ENCODE measurements around the gene EIF2AK2. TPM values are rescaled to one million over a fixed set of nuclear protein-coding genes. Genes with fewer than 3 reads are reported as not detected.

The EIF2AK2 gene
- total RNA-seq, 2 experiments from 2014 or later = 43.1 to 49.3 TPM

DNA sequence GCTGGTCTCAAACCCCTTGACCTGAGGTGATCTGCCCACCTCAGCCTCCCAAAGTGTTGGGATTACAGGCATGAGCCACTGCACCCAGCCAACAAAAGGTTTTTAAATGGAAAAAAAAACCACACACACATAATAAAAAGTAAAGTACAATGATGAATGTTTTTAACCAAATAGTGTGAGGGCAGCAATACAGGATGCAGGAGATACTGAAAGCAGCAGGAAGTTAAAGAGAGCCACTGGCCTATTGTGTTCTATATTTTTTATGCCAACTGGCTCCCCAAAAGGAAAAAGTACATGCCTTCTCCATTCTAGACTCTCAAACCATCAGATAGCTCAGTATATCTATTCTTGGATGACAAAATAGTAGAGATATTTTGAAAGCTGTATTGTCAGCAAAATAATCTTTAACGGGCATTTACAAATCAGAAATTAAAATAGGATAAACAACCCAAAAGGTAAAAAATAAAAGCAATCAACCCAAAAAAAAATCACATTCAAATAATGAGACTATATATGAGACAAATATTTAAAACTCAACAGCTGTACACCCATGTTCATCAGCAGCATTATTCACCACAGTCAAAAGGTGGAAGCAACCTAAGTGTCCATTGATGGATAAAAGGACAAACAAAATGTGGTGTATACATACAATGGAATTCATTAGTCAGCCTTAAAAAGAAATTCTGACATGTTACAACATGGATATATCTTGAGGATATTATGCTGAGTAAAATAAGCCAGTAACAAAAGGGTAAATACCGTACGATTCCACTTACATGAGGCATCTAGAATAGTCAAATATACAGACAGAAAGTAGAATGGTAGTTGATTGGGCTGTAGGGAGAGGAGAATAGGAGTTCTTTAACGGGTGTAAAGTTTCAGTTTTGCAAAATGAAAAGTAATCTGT lies 46.2 kb downstream of the EIF2AK2 start:
- intact Hi-C loops (cut with micrococcal nuclease) = no loop called here
- ChIA-PET CTCF (interaction anchor here (1.0 kb wide), 1 partner anchor 8 kb away, joined by 4 read pairs; no protein-coding TSS in a partner anchor), POLR2A (no interaction called here)
- DNase-seq (no peak), ATAC-seq (no peak)
- Mint-ChIP-seq H3K4me3 (no peak overlapping the region), H3K27ac (no peak overlapping the region), H3K27me3 (no peaks in the 10 kb centered on the region), H3K9me3 (no peaks in the 10 kb centered on the region), H3K4me1 (ENCODE audit: low read depth) (no peaks in the 10 kb centered on the region), H3K36me3 (ENCODE audit: low read depth) (peaks cover 27% of the 10 kb centered on the region)
- TF ChIP-seq, protein P1, sequence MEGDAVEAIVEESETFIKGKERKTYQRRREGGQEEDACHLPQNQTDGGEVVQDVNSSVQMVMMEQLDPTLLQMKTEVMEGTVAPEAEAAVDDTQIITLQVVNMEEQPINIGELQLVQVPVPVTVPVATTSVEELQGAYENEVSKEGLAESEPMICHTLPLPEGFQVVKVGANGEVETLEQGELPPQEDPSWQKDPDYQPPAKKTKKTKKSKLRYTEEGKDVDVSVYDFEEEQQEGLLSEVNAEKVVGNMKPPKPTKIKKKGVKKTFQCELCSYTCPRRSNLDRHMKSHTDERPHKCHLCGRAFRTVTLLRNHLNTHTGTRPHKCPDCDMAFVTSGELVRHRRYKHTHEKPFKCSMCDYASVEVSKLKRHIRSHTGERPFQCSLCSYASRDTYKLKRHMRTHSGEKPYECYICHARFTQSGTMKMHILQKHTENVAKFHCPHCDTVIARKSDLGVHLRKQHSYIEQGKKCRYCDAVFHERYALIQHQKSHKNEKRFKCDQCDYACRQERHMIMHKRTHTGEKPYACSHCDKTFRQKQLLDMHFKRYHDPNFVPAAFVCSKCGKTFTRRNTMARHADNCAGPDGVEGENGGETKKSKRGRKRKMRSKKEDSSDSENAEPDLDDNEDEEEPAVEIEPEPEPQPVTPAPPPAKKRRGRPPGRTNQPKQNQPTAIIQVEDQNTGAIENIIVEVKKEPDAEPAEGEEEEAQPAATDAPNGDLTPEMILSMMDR (IDR thresholded peaks at IDR 0.05) = no peak

DNA sequence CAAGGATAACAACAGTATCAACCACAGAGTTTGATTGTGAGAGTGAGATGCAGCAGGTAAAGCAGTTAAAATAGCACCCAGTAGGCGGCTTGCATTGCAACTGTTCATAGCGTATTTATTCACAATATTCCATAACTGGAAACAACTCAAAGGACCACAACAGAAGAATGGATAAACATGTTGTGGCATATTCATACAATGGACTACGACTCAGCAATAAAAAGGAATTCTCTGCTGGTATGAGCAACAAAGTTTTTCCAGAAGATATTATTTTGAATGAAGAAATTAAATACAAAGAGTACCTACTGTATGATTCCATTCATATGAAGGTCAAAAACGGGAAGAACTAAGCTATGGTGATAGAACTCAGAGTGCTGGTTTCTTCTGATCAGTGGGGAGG lies 47.3 kb downstream of the EIF2AK2 start:
- ChIA-PET CTCF (no interaction called here), POLR2A (no interaction called here)
- Mint-ChIP-seq H3K27me3 (no peaks in the 10 kb centered on the region), H3K4me3 (no peak overlapping the region), H3K4me1 (ENCODE audit: low read depth) (no peaks in the 10 kb centered on the region), H3K27ac (no peak overlapping the region), H3K36me3 (ENCODE audit: low read depth) (peaks cover 32% of the 10 kb centered on the region), H3K9me3 (no peaks in the 10 kb centered on the region)
- intact Hi-C loops (cut with micrococcal nuclease) = no loop called here
- ATAC-seq = no peak
- TF ChIP-seq, protein P1 (IDR thresholded peaks at IDR 0.05) = no peak
- DNase-seq = no peak

DNA sequence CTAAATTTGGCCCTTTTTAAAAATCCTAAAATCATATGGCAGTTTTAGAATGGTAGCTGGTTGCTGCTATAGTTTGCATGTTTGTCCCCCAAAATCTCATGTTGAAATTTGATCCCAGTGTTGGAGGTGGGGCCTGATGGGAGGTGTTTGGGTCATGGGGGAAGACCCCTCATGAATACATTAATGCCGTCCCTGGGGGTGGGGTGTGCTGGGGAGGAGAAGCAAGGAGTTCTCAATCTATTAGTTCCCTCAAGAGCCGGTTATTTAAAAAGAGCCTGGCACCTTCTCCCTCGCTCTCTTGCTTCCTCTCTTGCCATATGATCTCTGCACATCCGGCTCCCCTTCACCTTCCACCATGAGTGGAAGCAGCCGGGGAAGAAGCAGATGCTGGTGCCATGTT lies 51.6 kb downstream of the EIF2AK2 start:
- no peak overlapping the region for H3K4me3 Mint-ChIP-seq
- no peak overlapping the region for H3K27ac Mint-ChIP-seq
- POLR2A ChIA-PET = no interaction called here
- no peaks in the 10 kb centered on the region for H3K27me3 Mint-ChIP-seq
- no peaks in the 10 kb centered on the region for H3K4me1 Mint-ChIP-seq (ENCODE audit: low read depth)
- ATAC-seq (no peak), DNase-seq (no peak)
- TF ChIP-seq, protein P1 (IDR thresholded peaks at IDR 0.05) = no peak
- H3K9me3 Mint-ChIP-seq = no peaks in the 10 kb centered on the region
- intact Hi-C loops (cut with micrococcal nuclease) = no loop called here
- CTCF ChIA-PET = no interaction called here
- H3K36me3 Mint-ChIP-seq (ENCODE audit: low read depth) = peaks cover 24% of the 10 kb centered on the region

DNA sequence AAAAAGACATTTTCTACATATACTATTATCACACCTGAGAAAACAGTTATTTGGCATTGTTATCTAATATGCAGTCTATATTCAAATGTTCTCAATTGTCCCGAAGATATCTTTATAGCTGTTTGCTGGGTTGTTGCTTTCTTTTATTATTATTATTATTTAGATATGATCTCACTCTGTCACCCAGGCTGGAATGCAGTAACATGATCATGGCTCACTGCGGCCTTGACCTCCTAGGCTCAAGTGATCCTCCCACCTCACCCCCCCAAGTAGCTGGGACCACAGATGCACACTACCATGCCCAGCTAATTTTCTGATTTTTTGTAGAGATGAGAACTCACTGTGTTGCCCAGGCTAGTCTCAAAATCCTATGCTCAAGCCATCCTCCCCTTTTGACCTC lies 52.6 kb downstream of the EIF2AK2 start:
- no peak for DNase-seq
- Mint-ChIP-seq H3K27ac (no peak overlapping the region), H3K27me3 (no peaks in the 10 kb centered on the region), H3K36me3 (ENCODE audit: low read depth) (peaks cover 30% of the 10 kb centered on the region), H3K4me1 (ENCODE audit: low read depth) (no peaks in the 10 kb centered on the region), H3K9me3 (no peaks in the 10 kb centered on the region), H3K4me3 (no peak overlapping the region)
- POLR2A ChIA-PET = interaction anchor here (0.8 kb wide), 1 partner anchor 24 kb away, joined by 3 read pairs; no protein-coding TSS in a partner anchor
- TF ChIP-seq, protein P1 (IDR thresholded peaks at IDR 0.05) = no peak
- intact Hi-C loops (cut with micrococcal nuclease) = no loop called here
- CTCF ChIA-PET = no interaction called here
- ATAC-seq = no peak

GRCh38 chr2:37102588-37102987 lies 54.2 kb downstream of the EIF2AK2 start:
- peaks cover 3% of the 10 kb centered on the region for H3K4me1 Mint-ChIP-seq (ENCODE audit: low read depth)
- H3K36me3 Mint-ChIP-seq (ENCODE audit: low read depth) = peaks cover 20% of the 10 kb centered on the region
- no peak for DNase-seq
- POLR2A ChIA-PET = no interaction called here
- no peak overlapping the region for H3K4me3 Mint-ChIP-seq
- no peaks in the 10 kb centered on the region for H3K27me3 Mint-ChIP-seq
- intact Hi-C loops (cut with micrococcal nuclease) = no loop called here
- no peak overlapping the region for H3K27ac Mint-ChIP-seq
- TF ChIP-seq, protein P1 (IDR thresholded peaks at IDR 0.05) = no peak
- H3K9me3 Mint-ChIP-seq = no peaks in the 10 kb centered on the region
- no peak for ATAC-seq
- CTCF ChIA-PET = interaction anchor here (1.5 kb wide), 1 partner anchor 9 kb away, joined by 4 read pairs; no protein-coding TSS in a partner anchor
